GM21786 (cell line): Measurements from ENCODE around the gene AGO1.

Source experiments
- ATAC-seq: cut with Tn5 transposase; IDR thresholded peaks from one replicate; pipeline ENCODE4 v1.9.1; 2021; ENCODE audit not compliant: unreplicated experiment

AGO1 gene

GRCh38 chr1:35882945-35883634, at the start of gene AGO1:
AGO1 (plus strand) TSS chr1:35883209; CDS start chr1:35883422, 213 bp downstream.
- ATAC-seq = peak; percentile 74

- no peak for ATAC-seq
Measured at GRCh38 chr1:35833395-35833794, 49.6 kb upstream of the AGO1 start.

- ATAC-seq = no peak
Measured at GRCh38 chr1:35834218-35834617, 48.8 kb upstream of the AGO1 start.

- ATAC-seq = no peak
Measured at GRCh38 chr1:35835398-35835797, 47.6 kb upstream of the AGO1 start.

- ATAC-seq = no peak
Measured at GRCh38 chr1:35836734-35837133, 46.3 kb upstream of the AGO1 start.

GRCh38 chr1:35838693-35839245, 44.2 kb upstream of the AGO1 start:
- ATAC-seq = no peak

GRCh38 chr1:35844826-35845225, 38.2 kb upstream of the AGO1 start:
- no peak for ATAC-seq

- ATAC-seq = no peak
Measured at GRCh38 chr1:35845766-35846165, 37.2 kb upstream of the AGO1 start.

GRCh38 chr1:35847935-35848565, 35.0 kb upstream of the AGO1 start:
- no peak for ATAC-seq

- ATAC-seq = no peak
Measured at GRCh38 chr1:35850051-35850450, 33.0 kb upstream of the AGO1 start.

GRCh38 chr1:35850716-35851115, 32.3 kb upstream of the AGO1 start:
- no peak for ATAC-seq

- ATAC-seq = no peak
Measured at GRCh38 chr1:35851132-35851869, 31.7 kb upstream of the AGO1 start.

GRCh38 chr1:35852241-35852640, 30.8 kb upstream of the AGO1 start:
- ATAC-seq = no peak

- no peak for ATAC-seq
Measured at GRCh38 chr1:35854989-35855700, 27.9 kb upstream of the AGO1 start.

- ATAC-seq = no peak
Measured at GRCh38 chr1:35856964-35857363, 26.0 kb upstream of the AGO1 start.

GRCh38 chr1:35857830-35858229, 25.2 kb upstream of the AGO1 start:
- ATAC-seq = no peak

GRCh38 chr1:35860696-35861095, 22.3 kb upstream of the AGO1 start:
- ATAC-seq = no peak

- no peak for ATAC-seq
Measured at GRCh38 chr1:35863136-35863535, 19.9 kb upstream of the AGO1 start.

GRCh38 chr1:35863881-35864625, 19.0 kb upstream of the AGO1 start:
- no peak for ATAC-seq

GRCh38 chr1:35864813-35865212, 18.2 kb upstream of the AGO1 start:
- ATAC-seq = no peak
